HG03108 (cell line): ENCODE results near the gene CALN1.
"Not testable (repeated sequence)": the region's sequence is repeated elsewhere in the genome, so short reads cannot be mapped to it uniquely, and the experiment has no call there.

Experiments
- ATAC-seq: cut with Tn5 transposase; IDR thresholded peaks from one replicate; pipeline ENCODE4 v1.9.1; 2021; ENCODE audit warnings: moderate library complexity; ENCODE audit not compliant: unreplicated experiment

Gene CALN1

DNA sequence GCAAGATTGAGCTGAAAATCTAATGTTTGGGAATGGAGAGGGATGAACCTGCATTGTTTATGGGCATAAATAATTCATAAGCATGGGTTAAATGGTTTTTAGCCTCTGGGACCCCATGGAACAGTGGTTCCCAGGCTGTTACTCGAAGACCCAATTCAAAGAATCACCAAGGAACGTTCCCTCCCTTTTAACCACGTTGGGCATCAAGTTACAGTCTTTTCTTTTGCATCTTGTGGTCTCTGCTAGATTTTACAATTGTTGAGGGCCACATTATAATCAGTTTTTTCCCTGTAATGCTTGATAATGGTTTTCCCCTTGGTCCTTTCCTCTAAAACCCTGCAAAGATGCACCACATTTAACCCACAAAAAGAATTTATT lies 2.5 kb downstream of the CALN1 start:
- ATAC-seq = no peak

DNA sequence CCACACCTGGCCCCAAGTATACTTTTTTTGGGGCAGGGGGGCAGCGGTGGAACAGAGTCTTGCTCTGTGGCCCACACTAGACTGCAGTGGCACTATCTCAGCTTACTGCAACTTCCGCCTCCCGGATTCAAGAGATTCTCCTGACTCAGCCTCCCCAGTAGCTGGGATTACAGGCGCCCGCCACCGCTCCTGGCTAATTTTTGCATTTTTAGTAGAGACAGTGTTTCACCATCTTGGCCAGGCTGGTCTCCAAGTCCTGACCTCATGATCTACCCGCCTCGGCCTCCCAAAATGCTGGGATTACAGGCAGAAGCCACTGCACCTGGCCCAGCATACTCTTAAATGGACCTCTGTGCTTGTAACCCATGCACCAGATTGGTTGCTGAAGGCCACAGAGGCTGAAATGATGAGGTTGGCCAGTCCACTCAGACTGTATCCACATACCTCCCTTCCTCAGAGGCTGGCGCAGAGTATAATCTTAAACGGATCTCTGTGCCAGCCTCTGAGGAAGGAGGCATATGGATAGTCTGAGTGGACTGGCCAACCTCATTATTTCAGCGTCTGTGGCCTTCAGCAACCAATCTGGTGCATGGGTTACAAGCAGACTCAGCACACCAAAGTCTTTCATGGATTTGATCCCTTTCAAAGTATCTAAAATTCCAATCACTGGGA lies 3.0 kb downstream of the CALN1 start:
- no peak for ATAC-seq

DNA sequence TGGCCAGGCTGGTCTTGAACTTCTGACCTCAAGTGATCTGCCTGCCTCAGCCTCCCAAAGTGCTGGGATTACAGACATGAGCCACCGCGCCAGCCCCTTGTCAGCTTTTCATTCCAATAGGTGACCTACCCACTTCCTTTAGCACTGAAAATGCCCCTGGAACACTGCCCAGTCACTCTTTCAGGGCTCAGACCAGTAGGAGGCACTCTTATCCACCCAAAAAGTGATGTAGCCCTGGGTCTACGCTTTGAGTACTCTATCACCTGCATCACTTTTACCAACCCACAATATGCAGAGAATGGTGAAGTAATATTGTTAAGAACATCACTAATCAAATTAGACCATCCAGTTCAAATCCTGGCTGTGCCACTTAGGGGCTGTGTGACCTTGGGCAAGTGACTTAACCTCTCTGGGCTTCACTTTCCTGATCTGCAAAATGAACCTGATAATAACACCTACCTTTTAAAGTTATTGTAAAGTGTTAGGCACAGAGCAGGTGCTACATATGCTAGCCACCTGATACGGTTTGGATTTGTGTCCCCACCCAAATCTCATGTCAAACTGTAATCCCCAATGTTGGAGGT lies 5.2 kb downstream of the CALN1 start:
- ATAC-seq = no peak

DNA sequence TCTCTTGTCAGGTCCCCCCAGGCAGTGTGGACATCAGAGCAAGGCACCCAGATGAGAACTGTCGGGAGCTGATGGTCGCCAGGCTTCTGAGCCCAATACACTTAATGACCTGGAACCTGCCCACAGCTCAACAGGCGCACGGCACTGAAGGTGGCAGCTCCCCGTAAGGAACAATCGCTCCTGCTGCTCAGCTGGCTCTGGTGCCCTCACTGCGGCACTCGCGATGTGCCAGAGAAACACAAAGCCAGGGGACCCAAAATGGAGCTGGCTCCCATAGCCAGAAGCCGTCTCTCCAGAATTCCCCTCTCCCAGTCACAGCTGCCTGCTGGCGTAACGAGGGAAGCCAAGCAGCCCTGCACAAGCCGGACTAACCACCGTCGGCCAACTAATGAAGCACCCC lies 6.3 kb downstream of the CALN1 start:
- ATAC-seq = no peak

DNA sequence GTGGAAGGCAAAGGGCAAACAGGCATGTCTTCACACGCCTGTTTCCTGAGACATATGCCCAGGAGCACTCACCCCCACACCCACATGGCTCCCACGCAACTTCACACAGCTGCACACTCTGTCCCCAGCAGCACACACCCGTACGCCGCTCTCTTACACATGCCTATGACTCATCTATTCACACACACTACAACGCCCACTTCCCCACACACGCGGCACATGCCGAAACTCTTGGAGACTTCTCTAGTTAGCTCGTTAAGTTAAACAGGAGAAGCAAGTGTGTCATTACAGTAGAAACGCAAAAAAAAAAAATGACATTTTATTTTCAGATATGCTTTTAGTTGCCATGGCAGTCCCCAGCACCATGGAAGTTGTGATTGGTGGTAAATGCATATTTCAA lies 6.7 kb downstream of the CALN1 start:
- no peak for ATAC-seq

DNA sequence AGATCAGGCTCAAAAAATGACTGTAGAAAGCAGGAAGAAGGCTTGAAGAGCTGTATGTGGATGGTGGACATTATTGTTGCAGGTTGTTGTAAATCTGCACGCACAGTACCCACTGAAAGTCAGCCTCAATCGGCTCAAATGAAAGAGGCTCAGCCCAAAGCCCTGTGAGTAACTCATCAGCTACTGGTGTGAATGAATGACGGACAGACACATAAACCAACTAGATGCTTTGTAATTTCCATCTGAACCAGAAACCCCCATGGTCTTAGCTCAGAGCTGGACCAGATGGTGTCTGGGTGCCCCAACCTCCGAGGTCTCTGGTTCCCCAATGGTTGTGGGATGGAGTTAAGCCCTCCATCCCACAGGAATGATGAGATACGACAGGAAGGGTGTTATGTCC lies 7.4 kb downstream of the CALN1 start:
- ATAC-seq = no peak

DNA sequence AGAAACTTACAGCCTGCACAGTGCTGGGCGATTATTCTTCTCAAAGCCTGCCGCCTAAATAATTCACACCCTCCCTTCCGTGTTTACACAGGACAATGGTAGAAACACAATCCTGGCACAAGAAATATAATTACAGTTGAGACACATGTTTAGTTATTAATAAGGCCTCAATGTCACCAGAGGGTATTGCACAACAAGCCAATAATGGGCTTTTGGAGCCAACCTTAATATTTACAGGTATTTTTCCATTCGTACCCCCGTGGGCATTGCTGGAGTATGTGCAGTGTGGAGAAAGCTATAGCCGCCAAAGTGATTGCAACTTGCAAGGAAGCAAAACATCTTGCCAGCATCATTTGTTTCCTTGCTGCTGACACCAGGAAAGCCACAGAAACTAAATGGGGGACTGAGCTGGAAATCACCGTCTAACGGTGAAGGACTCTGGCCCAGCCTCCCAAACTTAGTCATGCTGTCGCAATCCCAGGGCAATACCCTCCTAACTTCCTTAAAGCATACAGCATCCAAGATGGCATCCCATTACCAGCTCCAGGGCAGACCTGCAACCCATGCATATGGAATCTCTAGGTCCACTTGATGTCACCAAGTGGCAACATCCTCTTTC lies 8.6 kb downstream of the CALN1 start:
- ATAC-seq = no peak

DNA sequence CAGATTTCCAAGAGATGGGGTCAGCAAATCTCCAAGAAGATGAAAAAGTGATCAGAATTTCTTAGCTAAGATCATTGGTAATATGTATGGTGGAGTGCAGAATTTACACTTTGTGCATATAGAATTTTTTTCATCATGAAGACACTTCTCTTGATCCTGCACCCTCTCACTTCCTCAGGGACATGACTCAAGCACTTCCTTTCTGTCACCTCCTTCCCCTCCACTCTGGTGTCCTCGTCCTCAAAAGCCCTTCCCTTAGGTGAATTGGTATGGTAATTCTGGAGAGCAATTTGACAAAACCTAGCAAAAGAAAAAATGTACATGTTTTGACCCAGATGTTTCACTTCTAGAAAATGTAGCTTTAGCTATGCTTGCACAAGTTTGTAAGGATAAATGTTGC lies 18.1 kb downstream of the CALN1 start:
- ATAC-seq = no peak

DNA sequence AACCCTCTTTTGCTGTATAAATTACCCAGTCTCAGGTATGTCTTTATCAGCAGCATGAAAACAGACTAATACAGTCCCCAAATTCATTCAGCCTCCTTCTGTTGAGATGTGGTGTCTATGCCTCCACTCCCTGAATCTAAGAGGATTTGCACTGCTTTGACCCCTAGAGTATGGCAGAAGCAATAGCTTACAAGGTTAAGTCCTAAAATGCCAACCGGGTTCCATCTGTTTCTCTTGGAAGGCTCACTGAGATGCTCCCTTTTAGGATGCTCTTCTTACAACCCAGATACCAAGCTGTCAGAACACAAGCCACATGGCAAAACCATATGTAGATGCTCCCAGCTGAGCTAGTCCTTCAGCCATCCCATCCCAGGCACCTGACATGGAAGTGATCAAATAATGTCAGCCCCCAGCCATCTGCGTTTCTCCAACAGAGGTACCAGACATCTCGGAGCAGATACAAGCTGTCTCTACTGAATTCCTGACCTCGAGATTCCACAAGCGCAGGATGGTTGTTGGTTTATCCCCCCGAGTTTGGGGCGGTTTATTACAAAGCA lies 20.2 kb downstream of the CALN1 start:
- no peak for ATAC-seq

DNA sequence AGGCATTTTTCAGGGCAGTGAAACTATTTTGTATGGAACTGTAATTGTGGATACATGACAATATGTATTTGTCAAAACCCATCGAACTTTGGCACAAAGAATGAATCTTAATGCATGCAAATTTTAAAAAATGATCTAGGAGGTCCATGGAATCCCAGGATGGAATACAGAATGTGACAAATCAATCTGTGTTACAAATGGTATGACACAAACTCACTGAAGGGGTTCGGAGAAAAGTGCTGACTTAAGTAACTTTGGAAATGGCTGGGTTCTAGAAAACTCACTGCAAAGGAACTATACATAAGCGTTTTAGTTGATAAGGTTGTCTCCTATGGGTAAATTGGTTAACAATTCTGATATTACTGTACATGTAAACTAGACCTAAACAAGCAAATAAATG lies 26.0 kb downstream of the CALN1 start:
- ATAC-seq = no peak

DNA sequence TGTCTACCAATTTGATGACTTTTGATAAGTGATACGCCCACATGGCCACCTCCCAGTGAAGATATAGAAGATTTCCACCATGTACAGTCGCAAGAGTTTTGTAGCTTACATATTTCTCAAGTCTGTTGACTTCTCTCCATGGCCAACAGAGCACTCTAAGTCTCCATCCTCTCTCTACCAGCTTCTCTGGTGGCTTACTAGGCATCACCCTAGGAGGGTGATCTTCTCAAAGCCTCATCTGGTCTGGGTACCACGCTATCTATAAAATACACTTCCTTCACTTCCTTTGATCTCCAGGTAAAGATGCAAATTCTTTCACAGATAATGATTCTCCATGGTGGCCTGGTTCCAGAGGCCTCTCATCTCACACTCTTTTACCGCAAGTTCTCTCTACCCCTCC lies 49.9 kb downstream of the CALN1 start:
- no peak for ATAC-seq

DNA sequence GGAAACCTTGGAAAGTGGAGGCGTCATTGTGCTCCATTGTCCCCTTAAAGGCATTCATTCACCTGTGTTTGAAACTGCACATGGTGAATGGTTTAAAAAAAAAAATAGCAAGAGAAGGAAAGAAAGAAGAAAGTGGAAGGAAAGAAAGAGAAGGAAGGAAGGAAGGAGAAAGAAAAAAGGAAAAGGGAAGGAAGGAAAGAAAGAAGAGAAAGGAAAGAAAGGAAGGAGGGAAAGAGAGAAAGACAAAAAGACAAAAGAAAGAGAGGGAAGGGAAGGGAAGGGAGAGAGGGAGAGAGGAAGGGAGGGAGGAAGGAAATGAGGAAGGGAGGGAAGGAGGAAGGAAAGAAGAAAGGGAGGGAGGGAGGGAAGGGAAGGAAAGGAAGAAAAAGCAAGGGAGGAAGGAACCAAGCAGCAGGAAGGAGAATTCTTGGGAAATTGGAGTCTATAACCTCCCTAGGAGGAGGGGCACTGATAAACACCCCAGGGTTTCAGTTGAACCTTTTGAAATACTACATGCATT lies 66.9 kb downstream of the CALN1 start:
- no peak for ATAC-seq

DNA sequence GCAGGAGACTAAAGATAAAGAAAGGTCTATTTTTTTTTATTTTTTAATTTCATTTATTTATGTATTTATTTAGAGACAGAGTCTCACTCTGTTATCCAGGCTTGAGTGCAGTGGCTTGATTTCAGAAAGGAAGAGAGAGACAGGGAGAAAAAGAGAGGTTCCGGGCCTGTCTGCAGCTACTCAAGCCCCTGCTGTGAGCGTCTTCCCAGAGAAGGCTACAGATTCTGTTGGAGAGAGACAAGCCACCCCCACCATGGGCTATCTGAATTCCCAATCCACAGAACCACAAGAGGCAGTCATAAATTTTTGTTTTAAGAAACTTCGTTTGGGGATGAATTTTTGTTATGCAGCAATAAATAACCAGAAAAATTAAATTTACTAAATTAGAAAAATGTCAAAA lies 68.1 kb downstream of the CALN1 start:
- ATAC-seq = no peak

DNA sequence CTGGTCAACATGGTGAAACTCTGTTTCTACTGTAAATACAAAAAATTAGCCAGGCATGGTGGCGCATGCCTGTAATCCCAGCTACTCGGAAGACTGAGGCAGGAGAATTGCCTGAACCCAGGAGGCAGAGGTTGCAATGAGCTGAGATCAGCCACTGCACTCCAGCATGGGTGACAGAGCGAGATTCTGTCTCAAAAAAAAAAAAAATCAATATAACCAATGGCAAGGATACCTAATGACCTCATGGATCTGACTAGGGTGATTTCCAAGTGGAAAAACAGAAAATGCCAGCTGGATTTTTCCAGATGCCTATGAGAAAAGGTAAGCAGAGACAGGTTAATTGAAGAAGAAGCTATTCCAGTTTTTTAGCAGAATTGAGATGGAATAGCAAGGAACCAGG lies 68.8 kb downstream of the CALN1 start:
- ATAC-seq = not testable (repeated sequence)

DNA sequence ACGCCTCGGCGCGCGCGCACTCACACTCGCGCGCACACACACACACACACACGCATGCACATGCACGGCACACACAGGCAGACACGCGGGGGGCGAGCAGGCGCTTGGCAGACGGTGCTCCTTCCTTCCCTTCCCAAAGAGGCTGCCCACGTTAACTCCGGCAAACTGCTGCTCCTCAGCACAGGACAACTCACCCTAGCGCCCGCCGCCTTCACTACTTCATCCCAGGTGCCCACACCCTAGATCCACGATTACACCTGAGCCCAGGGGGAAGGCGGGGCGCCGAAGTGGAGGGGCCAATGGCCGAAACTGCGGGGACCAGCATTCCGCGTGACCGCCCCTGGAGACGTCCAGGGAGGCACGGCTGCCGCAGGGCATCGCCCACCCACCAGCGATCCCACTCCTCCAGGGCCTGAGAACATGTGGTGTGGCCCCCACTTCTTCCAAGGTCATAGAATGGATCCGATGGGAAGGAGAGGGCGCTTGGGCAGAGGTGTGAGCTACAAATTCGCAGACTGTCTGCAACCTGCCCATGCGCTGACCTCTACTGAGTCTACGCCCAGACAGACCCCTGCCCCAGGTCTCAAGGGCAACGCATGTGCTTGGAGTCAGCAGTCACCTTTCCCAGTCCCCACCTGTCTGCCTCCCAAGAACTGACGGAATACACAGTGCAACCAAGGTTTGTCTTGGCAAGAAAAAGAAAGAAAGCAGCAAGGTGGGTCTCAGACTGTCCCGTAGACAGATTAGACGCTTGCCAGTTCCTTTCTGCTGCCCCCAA lies 74.6 kb downstream of the CALN1 start:
- no peak for ATAC-seq

DNA sequence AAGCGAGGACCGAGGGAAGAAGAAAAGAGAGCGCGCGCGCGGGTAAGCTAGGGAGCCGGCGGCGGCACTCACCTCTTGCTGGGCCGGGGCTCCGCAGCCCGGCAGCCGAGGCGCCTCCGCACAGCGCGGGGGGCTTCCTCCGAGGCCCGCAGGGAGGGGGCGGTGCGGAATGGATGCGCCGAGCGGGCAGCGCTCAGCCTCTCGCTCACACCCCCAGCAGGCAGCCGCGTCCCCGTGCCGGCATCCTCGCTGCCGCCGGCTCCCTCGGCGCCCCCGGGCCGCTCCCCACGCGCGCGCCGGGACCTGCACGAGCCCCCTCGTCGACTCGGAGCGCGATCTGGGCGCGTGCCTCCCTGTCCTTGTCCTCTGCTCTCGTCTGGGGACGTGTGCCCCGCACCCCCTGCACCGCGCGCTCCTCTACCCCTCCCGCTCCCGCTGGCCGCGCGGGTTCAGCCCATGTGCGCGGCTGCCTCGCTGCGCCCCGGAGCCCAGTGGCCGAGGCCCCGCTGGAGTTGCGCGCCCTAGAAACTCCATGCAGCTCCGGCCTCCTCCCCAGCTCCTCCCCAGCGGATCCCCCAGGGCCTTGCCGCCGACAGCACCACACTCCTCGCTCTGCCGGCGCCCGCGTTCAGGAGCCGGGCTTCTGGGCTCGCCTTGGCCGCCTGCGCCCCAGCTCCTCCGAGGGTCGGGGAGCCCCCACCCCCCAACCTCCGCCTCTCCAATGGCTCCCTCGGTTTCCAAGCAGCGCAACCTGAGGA lies 75.3 kb downstream of the CALN1 start:
- no peak for ATAC-seq

DNA sequence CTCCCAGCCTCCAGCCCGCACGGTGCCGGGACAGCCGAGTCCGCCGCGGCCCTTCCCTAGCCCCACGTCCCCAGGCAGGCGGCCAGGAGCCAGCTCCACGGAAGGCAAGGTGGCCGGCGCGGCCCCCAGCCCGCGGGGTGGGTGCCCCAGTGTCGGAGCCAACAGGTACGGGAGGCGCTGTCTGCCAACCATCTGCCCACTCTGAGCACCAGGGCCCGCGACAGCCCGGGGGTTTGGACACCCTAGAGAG lies 75.8 kb downstream of the CALN1 start:
- no peak for ATAC-seq

DNA sequence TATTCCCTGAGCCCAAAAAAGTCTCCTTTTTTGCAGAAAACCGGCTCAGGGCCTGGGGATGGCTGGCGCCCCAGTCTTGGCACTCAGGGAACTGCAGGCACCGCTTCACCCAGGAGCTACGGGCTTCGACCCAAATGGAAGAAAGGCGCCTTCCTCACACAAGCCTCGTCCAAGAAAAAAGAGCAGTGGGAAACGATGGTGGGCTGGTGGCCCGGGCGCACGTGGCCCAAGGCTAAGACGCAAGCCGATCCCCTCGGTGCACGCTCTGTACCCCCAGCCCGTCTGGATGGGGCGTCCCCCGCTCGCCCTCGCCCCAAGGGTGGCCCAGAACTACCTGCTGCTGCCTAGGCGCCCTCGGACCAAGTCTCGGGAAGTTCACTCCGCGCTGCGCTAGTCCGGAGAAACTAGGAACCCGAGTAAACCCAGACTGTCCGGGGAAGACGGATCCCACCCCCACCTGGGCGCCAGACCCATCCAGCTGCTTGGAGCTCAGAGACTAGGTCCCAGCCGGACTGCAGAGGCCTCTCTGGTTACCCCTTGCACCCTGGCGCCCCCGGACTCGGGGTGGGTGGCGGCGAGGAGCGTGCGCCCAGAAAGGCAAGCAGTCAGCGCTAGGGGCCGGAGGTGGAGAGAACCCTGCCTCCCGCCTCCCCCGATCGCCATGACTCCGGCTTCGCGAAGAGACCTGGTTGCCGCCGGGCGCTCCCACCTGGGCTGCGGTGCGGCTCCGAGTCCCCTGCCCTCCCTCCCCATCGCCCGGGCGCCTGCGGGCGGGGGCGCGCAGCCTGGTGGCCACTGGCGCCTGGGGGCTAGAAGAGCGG lies 76.4 kb downstream of the CALN1 start:
- no peak for ATAC-seq

DNA sequence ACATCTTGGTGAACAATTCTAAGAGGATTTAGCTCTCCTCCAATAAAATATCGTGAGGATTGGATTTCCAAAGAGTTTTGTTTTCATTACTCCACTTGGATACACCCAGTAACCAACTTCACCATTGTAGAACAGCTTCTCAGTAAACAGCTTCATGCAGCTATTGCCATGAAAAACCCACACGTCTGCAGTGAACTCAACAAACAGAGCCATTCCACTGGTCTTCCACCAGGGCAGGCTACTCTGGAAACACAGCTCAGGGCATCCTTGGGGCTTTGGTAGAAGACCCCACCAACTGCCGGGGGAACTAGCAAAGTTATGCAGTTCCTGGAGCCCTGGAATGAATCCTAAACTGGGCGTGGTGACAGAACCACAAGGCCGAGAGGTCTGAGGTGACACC lies 77.4 kb downstream of the CALN1 start:
- no peak for ATAC-seq

DNA sequence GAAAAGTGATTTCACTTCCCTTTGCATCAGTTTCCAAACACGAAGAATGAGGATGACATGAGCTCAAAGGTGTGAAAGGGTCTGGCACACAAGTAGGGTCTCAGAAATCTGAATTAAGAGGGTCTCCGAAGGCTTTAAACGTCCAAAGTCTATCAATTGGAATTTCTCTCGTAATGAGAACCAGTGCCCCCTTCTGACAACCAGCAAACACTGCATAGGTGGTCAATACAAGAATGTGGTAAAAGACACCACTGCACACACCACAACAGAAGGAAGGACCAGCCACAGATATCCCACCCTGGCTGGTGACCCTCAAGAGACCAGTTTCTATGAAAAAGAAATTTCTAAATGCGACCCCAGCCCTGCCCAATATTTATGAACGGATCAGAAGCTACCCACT lies 78.1 kb downstream of the CALN1 start:
- ATAC-seq = no peak
